ENCODE measurements around the gene L1CAM. TPM values are rescaled to one million over a fixed set of nuclear protein-coding genes. Genes with fewer than 3 reads are reported as not detected.

Gene L1CAM
- total RNA-seq, 1 experiment from 2014 or later, result 819 TPM

GRCh38 chrX:153911798-153912197 is 25.8 kb upstream of the L1CAM start:
- no peak overlapping the region for H3K4me3 ChIP-seq (ENCODE audit: low read depth in 2 of 2, low read length in 2 of 2)
- H3K9me3 ChIP-seq (ENCODE audit: control insufficient read depth, insufficient read depth, low read depth, low read length), result no peaks in the 10 kb centered on the region
- no peak overlapping the region for H3K27ac ChIP-seq (ENCODE audit: low read length)
- ChIA-PET POLR2A (no interaction called here), CTCF (interaction anchor here (0.7 to 3.1 kb wide), 5 partner anchors 11 to 351 kb away, joined by 3 to 24 read pairs (median 7); no protein-coding TSS in a partner anchor)
- BruUV-seq (replicated peaks), result TSS peak; percentile 35
- intact Hi-C loops (cut with micrococcal nuclease; ENCODE audit: unreplicated experiment), result no loop called here
- ATAC-seq, result no peak
- TF ChIP-seq REST (IDR thresholded peaks at IDR 0.05; ENCODE audit: insufficient read depth in 1 of 2, low read depth in 2 of 2, low read length in 1 of 2) (no peak), TCF7L2 (IDR thresholded peaks at IDR 0.05; ENCODE audit: low read depth, low read length) (no peak), POLR2AphosphoS5 (IDR thresholded peaks at IDR 0.05; ENCODE audit: low read depth, low read length) (no peak), SIN3A (IDR thresholded peaks at IDR 0.05; ENCODE audit: borderline replicate concordance, insufficient read depth, low read depth, low read length) (no peak), CTCF (IDR thresholded peaks at IDR 0.05) (no peak)
- peaks cover 9% of the 10 kb centered on the region; the same call in 1 of the 2 replicates for H3K4me1 ChIP-seq (ENCODE audit: control insufficient read depth, insufficient read depth, low read length)
- no peaks in the 10 kb centered on the region for H3K27me3 ChIP-seq (ENCODE audit: control insufficient read depth, insufficient read depth, low read length)
- in situ Hi-C loops (cut with HindIII; ENCODE audit: low pct_unique_long_range_greater_than_20kb, low sequenced_read_pairs), result no loop called here
- DNase-seq (ENCODE audit: low read depth, low spot score), result no peak
- no peaks in the 10 kb centered on the region for H3K36me3 ChIP-seq (ENCODE audit: control insufficient read depth, insufficient read depth, low read length)

DNA sequence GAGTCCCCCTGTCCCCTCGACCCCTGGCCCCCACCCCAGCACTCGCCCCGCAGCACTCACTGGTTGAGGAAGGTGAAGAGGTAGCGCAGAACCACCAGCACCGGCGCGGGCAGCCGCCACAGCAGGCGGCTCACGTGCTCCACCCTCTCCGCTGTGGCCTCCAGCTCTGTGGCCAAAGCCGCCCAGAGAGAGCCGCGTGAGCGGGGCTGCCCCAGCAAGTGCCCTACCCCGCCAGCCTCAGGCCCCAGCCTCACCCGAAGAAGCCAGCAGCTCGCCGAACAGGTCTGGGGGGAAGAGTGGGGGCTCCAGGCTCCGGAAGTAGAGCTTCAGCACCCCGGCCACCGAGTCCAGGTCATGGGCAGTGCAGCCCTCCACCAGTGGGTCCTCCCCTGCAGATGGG is 24.5 kb upstream of the L1CAM start:
- POLR2A ChIA-PET, result no interaction called here
- in situ Hi-C loops (cut with HindIII; ENCODE audit: low pct_unique_long_range_greater_than_20kb, low sequenced_read_pairs), result no loop called here
- TF ChIP-seq SIN3A (IDR thresholded peaks at IDR 0.05; ENCODE audit: borderline replicate concordance, insufficient read depth, low read depth, low read length) (no peak), REST (IDR thresholded peaks at IDR 0.05; ENCODE audit: insufficient read depth in 1 of 2, low read depth in 2 of 2, low read length in 1 of 2) (no peak), TCF7L2 (IDR thresholded peaks at IDR 0.05; ENCODE audit: low read depth, low read length) (no peak), POLR2AphosphoS5 (IDR thresholded peaks at IDR 0.05; ENCODE audit: low read depth, low read length) (no peak), CTCF (IDR thresholded peaks at IDR 0.05) (no peak)

More for the DNA sequence above, 24.5 kb upstream of the L1CAM start:
- no peak overlapping the region for H3K27ac ChIP-seq (ENCODE audit: low read length)
- no peak overlapping the region for H3K4me3 ChIP-seq (ENCODE audit: low read depth in 2 of 2, low read length in 2 of 2)
- no peak for DNase-seq (ENCODE audit: low read depth, low spot score)
- CTCF ChIA-PET, result interaction anchor here (0.6 to 3.1 kb wide), 4 partner anchors 12 to 137 kb away, joined by 3 to 24 read pairs (median 4); no protein-coding TSS in a partner anchor
- no peaks in the 10 kb centered on the region for H3K27me3 ChIP-seq (ENCODE audit: control insufficient read depth, insufficient read depth, low read length)
- no peaks in the 10 kb centered on the region for H3K36me3 ChIP-seq (ENCODE audit: control insufficient read depth, insufficient read depth, low read length)
- no TSS peak for BruUV-seq (replicated peaks)
- H3K4me1 ChIP-seq (ENCODE audit: control insufficient read depth, insufficient read depth, low read length), result peaks cover 9% of the 10 kb centered on the region; the same call in 1 of the 2 replicates
- intact Hi-C loops (cut with micrococcal nuclease; ENCODE audit: unreplicated experiment), result no loop called here
- ATAC-seq, result no peak
- no peaks in the 10 kb centered on the region for H3K9me3 ChIP-seq (ENCODE audit: control insufficient read depth, insufficient read depth, low read depth, low read length)

All from Panc1 (cell line).